HG02642 (cell line): ENCODE measurements around the gene CENPE.
A peak's percentile ranks its signal among the peaks of the same experiment; 100 is the strongest.
"Not testable (repeated sequence)": the region's sequence is repeated elsewhere in the genome, so short reads cannot be mapped to it uniquely, and the experiment has no call there.

Experiments used
- ATAC-seq: cut with Tn5 transposase; IDR thresholded peaks from one replicate; pipeline ENCODE4 v1.9.1; 2021; ENCODE audit warnings: mild to moderate bottlenecking; ENCODE audit not compliant: unreplicated experiment, poor library complexity

CENPE gene

DNA sequence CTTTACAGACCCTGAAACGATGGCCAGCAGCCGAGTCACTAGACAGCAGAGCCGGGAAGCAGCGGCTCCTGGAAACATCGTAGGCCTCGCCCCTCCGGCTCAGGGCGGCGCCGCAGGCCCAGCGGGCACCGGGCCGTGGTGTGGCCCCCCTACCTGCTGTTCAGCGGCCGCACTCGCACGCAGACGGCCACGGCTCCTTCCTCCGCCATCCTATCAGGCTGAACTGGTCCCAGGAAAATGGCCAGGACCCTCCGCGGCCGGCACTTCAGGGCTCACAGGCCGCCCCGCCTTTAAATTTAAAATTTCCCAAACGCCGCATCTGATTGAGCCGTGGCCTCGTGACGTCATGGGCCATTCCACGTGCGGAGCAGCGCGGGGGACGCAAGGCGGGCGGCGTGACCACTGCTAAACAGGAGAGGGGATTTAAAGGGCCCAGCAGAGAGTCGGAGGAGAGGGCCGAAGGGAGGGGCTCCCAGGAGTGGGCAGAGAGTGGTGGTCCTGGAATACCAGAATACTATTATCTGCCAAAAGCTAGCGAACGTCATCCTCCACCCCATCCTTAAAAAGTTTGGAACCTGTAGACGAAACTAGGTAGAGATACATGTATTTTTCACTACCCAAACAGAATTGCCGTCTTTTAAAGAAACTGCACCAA is at the start of gene CENPE:
CENPE (minus strand) TSS at position 233 of the 655 bp plus-strand sequence; CDS start at position 209, 24 bp downstream.
- ATAC-seq = peak; percentile 98

DNA sequence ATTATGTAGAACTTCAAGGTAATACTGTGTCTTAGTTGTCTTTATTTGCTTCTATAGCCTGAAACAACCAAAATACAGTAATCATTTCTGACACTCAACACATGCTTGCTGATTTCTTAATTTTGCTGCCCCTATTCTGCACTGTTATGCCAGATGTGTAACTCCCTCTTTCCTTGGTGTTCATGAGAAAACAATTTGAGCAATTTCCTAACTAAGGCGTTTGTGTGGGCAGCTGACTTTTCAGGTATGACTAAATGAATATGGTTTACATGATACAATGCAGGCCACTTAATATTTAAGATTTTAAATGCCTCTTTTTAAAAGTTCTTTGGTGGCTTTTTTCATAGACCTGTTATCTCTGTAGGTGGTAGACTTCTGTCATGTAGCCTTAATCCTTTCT is 46.1 kb upstream of the CENPE start:
- no peak for ATAC-seq

DNA sequence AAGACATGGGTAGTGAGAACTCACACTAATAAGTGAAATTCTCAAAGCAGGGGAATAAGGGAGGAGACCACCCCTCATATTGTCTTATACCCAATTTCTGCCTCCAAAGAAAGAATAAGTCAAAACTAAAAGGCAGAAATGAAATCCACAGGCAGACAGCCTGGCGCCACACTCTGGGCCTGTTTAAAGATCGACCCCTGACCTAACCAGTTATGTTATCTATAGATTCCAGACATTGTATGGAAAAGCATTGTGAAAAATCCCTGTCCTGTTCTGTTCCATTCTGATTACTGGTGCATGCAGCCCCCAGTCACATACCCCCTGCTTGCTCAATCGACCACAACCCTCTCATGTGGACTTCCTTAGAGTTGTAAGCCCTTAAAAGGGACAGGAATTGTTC is 32.8 kb upstream of the CENPE start:
- not testable (repeated sequence) for ATAC-seq

GRCh38 chr4:103223556-103223955 is 25.4 kb upstream of the CENPE start:
- not testable (repeated sequence) for ATAC-seq

GRCh38 chr4:103207673-103208072 is 9.5 kb upstream of the CENPE start:
- ATAC-seq = no peak

DNA sequence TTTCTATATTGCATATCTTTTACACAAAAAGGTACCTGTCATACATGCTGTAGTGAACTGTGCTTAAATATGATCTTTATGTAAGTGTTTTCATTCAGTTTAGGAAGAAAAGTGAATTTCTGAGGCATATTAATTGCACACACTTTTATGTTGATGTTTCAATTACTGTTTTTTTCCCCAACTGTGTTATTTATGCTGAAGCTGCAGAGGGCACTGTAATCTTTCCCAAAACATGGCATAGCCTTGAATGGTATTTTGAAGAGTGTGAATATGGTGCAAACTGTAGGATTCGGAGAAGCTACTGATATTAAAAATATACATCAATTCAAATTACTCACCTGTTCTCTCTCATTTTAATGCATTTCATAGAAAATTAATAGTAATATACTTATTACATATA is 6.0 kb upstream of the CENPE start:
- no peak for ATAC-seq

- no peak for ATAC-seq
Measured at GRCh38 chr4:103201724-103202123, 3.6 kb upstream of the CENPE start.

DNA sequence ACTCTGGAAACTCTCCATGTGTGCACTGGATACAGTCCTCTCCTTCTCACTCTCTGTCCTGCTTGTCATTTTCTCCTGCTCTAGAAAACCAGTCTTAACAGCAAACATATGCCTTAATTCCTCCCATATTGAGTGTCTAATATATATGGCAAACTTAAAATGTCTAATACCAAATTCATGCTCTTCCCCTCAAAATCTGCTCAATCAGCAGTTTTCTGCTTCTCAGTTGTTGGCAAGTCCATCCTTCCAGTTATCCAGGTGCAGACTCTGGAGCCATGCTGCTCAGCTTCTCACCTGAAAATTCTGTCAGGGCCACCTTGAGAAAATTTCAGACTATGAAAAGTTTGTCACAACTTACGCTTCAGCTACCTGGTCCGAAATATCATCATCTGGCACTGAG is 3.1 kb upstream of the CENPE start:
- no peak for ATAC-seq

DNA sequence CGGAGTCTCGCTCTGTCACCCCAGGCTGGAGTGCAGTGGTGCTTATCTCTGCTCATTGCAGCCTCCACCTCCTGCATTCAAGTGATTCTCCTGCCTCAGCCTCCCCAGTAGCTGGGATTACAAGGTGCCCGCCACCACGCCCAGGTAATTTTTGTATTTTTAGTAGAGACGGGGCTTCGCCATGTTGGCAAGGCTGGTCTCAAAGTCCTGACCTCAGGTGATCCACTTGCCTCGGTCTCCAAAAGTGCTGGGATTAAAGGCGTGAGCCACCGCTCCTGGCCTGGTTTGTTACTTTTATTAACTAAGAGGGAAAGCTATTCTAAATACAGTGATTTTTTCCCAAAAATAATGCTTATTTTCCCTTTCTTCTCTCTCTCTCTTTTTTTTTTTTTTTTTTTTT is 866 bp upstream of the CENPE start:
- ATAC-seq = no peak

- peak; percentile 53 for ATAC-seq
Measured at GRCh38 chr4:103197765-103198110, 405 bp downstream of the CENPE start.

DNA sequence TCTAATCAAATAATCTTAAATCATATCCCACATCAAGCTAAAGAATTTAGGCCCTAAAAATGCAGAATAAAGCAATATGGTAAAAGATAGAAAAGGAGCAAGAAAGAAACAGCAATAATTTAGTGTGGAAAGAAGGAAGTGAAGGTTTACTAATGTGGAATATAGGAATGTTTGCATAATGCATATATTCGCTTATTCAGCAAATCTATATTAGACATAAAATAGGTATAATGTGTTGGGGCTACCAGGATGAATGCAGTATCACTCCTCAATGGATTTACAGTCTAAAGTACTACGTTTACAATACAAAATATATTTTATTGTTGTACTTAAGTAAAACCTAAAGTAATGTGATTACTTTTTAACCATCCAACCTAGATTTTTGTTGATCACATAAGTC is 4.7 kb downstream of the CENPE start:
- ATAC-seq = no peak

- no peak for ATAC-seq
Measured at GRCh38 chr4:103171006-103171405, 27.1 kb downstream of the CENPE start.

GRCh38 chr4:103169750-103170149 is 28.4 kb downstream of the CENPE start:
- not testable (repeated sequence) for ATAC-seq

DNA sequence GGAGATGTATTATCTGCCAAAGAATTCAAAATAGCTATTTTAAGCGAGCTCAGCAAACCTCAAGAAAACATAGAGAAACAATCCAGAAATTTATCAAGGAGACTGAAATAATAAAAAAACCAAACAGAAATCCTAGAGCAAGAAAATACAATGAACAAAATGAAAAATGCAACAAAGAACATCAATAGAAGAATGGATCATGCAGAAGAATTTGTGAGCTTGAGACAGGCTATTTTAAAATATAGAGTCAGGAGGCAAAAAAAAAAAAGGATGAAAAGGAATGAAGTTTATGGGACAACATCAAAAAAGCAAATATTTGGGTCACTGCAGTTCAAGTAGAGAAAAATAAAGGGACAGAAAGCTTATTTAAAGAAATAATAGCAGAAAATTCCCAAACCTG is 29.1 kb downstream of the CENPE start:
- no peak for ATAC-seq

DNA sequence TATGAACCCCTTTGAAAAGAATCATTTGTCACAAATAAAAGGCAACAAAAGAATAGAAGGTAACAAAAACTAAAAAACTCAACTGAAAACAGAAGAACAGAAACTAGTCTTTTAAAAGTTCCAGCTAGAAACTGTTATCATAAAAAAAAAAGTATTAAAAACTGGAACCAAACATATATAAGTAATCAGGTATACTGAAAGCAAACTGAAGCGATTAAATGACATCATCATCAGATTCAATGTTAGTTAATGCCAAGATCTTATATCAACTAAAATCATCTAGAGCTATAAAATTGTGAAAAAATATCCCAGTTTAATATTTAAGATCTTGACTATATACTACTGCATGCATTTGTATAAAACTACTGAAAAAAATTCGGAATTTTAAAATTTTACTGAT is 36.0 kb downstream of the CENPE start:
- ATAC-seq = no peak

DNA sequence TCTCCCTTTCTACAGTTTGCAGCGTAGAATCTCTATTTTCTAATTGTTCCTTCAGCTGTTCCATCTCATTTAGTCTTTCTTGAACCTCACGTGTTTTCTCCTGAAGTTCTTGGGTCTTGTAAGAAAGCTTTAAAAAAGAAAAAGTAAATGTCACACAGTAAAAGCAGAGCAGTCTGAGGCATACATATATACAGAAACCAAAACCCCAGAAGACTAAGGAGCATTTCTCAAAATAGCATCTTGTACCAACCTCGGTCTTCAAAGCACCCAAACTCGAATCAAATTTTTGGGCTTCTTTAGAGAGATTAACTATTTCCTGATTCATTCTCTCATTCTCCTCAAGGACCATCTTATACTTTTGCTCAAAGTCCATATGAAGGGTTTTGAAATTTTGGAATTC is 39.4 kb downstream of the CENPE start:
- no peak for ATAC-seq

DNA sequence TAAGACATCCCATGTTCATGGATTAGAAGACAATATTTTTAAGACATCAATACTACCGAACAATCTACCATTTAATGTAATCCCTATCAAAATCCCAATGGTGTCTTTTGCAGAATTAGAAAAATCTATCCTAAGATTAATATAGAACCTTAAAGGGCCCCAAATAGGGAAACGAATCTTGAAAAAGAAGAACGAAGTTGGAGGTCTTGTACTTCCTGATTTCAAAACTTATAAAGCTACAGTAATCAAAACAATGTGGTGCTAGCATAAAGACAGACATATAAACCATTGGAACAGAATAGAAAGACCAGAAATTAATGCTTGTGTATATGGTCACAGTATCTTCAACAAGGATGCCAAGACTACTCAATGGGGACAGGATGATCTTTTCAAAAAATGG is 42.0 kb downstream of the CENPE start:
- ATAC-seq = no peak

DNA sequence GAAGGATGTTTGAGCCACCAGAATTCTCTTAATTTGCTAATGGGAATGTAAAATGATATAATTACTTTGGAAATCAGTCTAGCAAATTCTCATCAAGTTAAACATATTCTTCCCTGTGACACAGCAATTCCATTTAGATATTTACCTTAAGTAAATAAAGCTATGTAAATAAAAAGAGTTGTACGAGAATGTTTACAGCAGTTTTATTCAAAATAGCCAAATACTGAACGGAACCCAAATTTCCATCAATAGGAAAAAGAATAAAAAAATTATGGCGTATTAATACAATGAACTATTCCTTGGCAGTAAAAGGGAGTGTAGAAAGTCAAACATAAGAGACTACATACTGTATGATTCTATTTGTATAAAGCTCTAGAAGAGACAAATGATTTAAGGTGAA is 45.8 kb downstream of the CENPE start:
- no peak for ATAC-seq

DNA sequence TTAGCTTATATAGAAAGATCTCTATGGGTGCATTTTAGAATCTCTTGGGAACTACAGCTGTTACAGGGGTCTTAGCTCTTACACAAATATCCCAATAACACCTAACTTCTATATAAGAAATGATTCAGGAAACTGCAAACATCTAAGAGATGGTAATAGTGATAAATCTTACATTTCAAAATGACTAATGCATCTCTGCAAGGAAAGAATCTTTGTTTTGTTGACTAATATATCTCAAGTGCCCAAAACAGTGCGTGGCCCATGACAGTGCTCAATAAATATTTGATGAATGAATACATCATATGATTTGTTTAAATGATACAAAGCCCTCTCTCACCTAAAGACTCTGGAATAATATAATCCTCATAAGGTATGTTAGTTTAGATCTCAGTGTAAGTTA is 47.5 kb downstream of the CENPE start:
- no peak for ATAC-seq

- ATAC-seq = no peak
Measured at GRCh38 chr4:103144926-103145325, 53.2 kb downstream of the CENPE start.

DNA sequence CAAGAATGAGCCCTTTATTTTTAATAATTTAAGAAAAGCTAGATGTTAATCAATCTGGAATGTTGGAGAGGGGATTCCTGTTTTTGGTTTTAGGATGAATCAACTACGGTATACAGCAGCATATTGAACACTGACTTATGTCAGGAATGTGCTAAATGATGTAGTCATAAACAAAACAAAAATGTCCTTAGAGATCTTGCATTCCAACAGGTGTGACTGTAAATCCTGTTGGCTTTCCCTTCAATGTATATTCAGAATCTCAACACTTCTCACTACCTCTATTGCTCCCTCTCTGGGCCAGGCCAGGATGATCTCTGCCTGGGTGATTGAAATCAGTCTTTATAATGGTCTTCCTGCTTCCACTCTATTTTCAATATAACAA is 60.7 kb downstream of the CENPE start:
- no peak for ATAC-seq

DNA sequence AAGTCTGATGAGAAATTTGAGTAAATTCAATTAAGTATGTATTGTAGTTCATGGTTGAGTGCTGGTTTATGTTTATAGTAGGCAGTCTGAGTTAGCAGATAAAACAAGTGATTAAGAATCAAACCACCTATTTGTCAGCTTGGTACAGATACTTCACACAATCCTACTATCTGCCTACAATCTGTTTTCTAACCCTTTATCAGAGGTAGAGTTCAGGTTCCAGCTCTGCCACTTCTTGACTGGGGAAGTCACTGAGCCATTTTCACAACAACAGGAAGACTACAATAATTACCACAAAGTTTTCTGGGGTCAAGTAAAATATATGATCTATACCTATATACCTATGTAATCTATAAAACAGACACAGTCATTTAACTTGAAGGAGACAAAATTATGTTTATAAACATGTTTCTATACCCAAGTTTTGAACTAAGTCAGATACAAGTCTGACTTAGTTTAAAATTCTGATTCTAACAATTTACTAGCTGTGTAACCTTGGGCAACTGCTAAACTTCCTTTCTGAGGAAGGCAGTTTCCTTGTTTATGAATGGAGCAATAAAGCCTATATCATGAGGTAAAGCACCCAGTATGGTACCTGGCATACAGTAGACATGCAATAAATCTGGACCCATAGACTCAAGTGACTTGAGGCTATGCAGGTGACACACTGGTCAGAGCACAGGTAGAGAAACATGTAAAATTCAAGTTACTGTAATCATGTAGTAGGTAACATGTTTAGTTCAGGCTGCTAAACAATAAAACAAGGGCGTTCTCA is 61.3 kb downstream of the CENPE start:
- no peak for ATAC-seq
